GM12878 (cell line): ENCODE data around the gene NPAS2. TPM values are rescaled to one million over a fixed set of nuclear protein-coding genes. Genes with fewer than 3 reads are reported as not detected.

ENCODE experiments used
- ATAC-seq: fragments of 200-7000 bp; cut with Tn5 transposase; 3 replicates; pipeline ENCODE4 v1.9.1; 2020; ENCODE audit warnings: mild to moderate bottlenecking, moderate library complexity
- BruUV-seq: library from RNA; stranded (reverse); fragments of 400-500 nt; replicated peaks from 2 replicates; lab custom pipeline; 2021; lab: Mats Ljungman, UMichigan
- CTCF ChIA-PET: fragments of 300-600 bp; sonication (Branson Sonifier 250); formaldehyde crosslinking; extraction: SDS; loops from one replicate; lab custom pipeline; 2021; ENCODE audit warnings: inconsistent platforms; lab: Yijun Ruan, JAX
- POLR2A ChIA-PET: fragments of 350-600 bp; formaldehyde crosslinking; extraction: SDS; loops from one replicate; lab custom pipeline; 2021; ENCODE audit warnings: inconsistent platforms; lab: Charles Lee
- RAD21 ChIA-PET: fragments of 300-600 bp; sonication (Branson Sonifier 250); formaldehyde crosslinking; loops from one replicate; lab custom pipeline; 2023; ENCODE audit warnings: antibody characterized with exemption; ENCODE audit not compliant: unreplicated experiment; lab: Charles Lee
- SMC1A ChIA-PET: fragments of 300-600 bp; sonication (Branson Sonifier 250); formaldehyde crosslinking; loops from one replicate; lab custom pipeline; 2023; ENCODE audit not compliant: unreplicated experiment, uncharacterized antibody; lab: Charles Lee
- DNase-seq: peaks from one replicate; pipeline ENCODE4 v3.0.0-alpha.2; 2011; ENCODE audit warnings: low read depth, low spot score
- FAIRE-seq: peaks from 3 replicates; lab custom pipeline; 2011; peaks lifted over from hg19 to GRCh38; lab: Jason Lieb, UNC
- H2AFZ ChIP-seq: 2 replicates; pipeline ENCODE4 v1.6.0; 2011; ENCODE audit warnings: low read depth, low read length, control low read depth; ENCODE audit not compliant: control insufficient read depth
- H3K27ac ChIP-seq: 2 replicates; pipeline ENCODE4 v1.5.1; 2011; ENCODE audit warnings: control low read depth; ENCODE audit not compliant: control insufficient read depth, insufficient read depth
- H3K27me3 ChIP-seq, 2 experiments: replicated peaks in 1 of 2; 2 replicates each; pipeline versions ENCODE4 v1.6.0 to v1.6.1; 2011; ENCODE audit warnings: low read length in 1 of 2; ENCODE audit not compliant: control insufficient read depth in 2 of 2, insufficient read depth in 2 of 2
- H3K36me3 ChIP-seq, 2 experiments: 2 replicates each; pipeline ENCODE4 v1.5.1; 2011; ENCODE audit warnings: low read length in 1 of 2; ENCODE audit not compliant: control insufficient read depth in 2 of 2, insufficient read depth in 2 of 2
- H3K4me1 ChIP-seq: 2 replicates; pipeline ENCODE4 v1.6.1; 2011; ENCODE audit warnings: mild to moderate bottlenecking, low read length, moderate library complexity, mixed read lengths; ENCODE audit not compliant: control insufficient read depth, insufficient read depth
- H3K4me2 ChIP-seq: 2 replicates; pipeline ENCODE4 v1.6.0; 2011; ENCODE audit warnings: control low read depth; ENCODE audit not compliant: control insufficient read depth, insufficient read depth
- H3K4me3 ChIP-seq: fragments of 200-600 bp; sonication (generic); 2 replicates; pipeline ENCODE4 v1.5.1; 2016
- H3K79me2 ChIP-seq: 2 replicates; pipeline ENCODE4 v1.6.0; 2011; ENCODE audit warnings: low read length; ENCODE audit not compliant: control insufficient read depth, insufficient read depth
- H3K9ac ChIP-seq: 2 replicates; pipeline ENCODE4 v1.8.0; 2011; ENCODE audit warnings: low read length, control low read depth, mixed read lengths; ENCODE audit not compliant: control insufficient read depth, insufficient read depth
- H3K9me3 ChIP-seq: replicated peaks from 3 replicates; pipeline ENCODE4 v1.5.1; 2011; ENCODE audit warnings: mild to moderate bottlenecking, low read length; ENCODE audit not compliant: control insufficient read depth, insufficient read depth
- H4K20me1 ChIP-seq: 2 replicates; pipeline ENCODE4 v1.6.0; 2011; ENCODE audit not compliant: control insufficient read depth, insufficient read depth
- BCL11A ChIP-seq: IDR thresholded peaks from 2 replicates; pipeline ENCODE4 v1.6.1; 2011; ENCODE audit warnings: low read depth, low read length
- EGR1 ChIP-seq, 2 experiments: IDR thresholded peaks; 1 replicate in 1 of 2; 2 replicates in 1 of 2; pipeline ENCODE4 v1.6.1; 2011 to 2012; ENCODE audit warnings: low read depth in 2 of 2, low read length in 2 of 2, borderline replicate concordance in 1 of 2, mild to moderate bottlenecking in 1 of 2, moderate library complexity in 1 of 2
- EP300 ChIP-seq, 2 experiments: fragments of 150-350 bp in 1 of 2; IDR thresholded peaks; 2 replicates each; pipeline ENCODE4 v1.6.1; 2011 to 2012; ENCODE audit warnings: low read depth in 2 of 2, low read length in 2 of 2, borderline replicate concordance in 1 of 2, improper control_type of control experiment in 1 of 2, inconsistent platforms in 1 of 2; ENCODE audit not compliant: control insufficient read depth in 1 of 2
- POLR2A ChIP-seq: IDR thresholded peaks from 2 replicates; pipeline ENCODE4 v1.6.1; 2011; ENCODE audit warnings: low read depth, mild to moderate bottlenecking, low read length
- STAT3 ChIP-seq: IDR thresholded peaks from 2 replicates; pipeline ENCODE4 v1.6.1; 2011; ENCODE audit warnings: low read depth, low read length, improper control_type of control experiment
- WRNIP1 ChIP-seq: IDR thresholded peaks from 2 replicates; pipeline ENCODE4 v1.6.1; 2011; ENCODE audit warnings: low read depth, low read length, improper control_type of control experiment, borderline replicate concordance
- ZNF622 ChIP-seq: fragments of 450-650 bp; IDR thresholded peaks from 2 replicates; pipeline ENCODE4 v1.6.1; 2017; ENCODE audit warnings: mild to moderate bottlenecking, inconsistent platforms
- WGBS: methylation state at CpG from one replicate; pipeline ENCODE4 v1.1.6; 2016; ENCODE audit warnings: low lambda C conversion rate; ENCODE audit not compliant: insufficient replicate concordance, insufficient coverage; ENCODE audit errors: missing lambda C conversion rate; 5-methylcytosine and 5-hydroxymethylcytosine counted together
- in situ Hi-C: fragments of 300-500 bp; cut with MboI; formaldehyde crosslinking; loops from 9 replicates; pipeline ENCODE4 v1.14.3; 2018; ENCODE audit warnings: mixed read lengths
- intact Hi-C: fragments of 100-400 bp; cut with micrococcal nuclease; formaldehyde crosslinking; loops from one replicate; pipeline ENCODE4 v1.14.2; 2022; ENCODE audit not compliant: unreplicated experiment
- polyA plus RNA-seq, 11 experiments: library from polyadenylated mRNA; depleted of rRNA in 4 of 11; unstranded in 6 of 11; stranded (reverse) in 5 of 11; fragments of >200 nt; fragmentation: Nextera tagmentation in 4 of 11; fragmentation: Illumina TruSeq in 1 of 11; extraction: Ambion mirVana in 4 of 11; extraction: Trizol in 1 of 11; gene quantifications; 1 replicate in 1 of 11; 2 replicates in 10 of 11; pipeline versions ENCODE4 v1.2.1 to v1.2.3, GENCODE V29; 2011 to 2016; ENCODE audit warnings: inconsistent platforms in 2 of 11, missing spikeins in 2 of 11, low read depth in 1 of 11
- total RNA-seq, 4 experiments: library from RNA; depleted of rRNA in 3 of 4; stranded (reverse); fragments of >200 nt in 3 of 4; fragmentation: Illumina TruSeq in 1 of 4; extraction: Trizol in 1 of 4; gene quantifications; 2 replicates each; pipeline versions ENCODE4 v1.2.1 to v1.2.3, GENCODE V29; 2013 to 2021
- TF ChIP-seq, protein P1 (sequence below): fragments of 450-650 bp; IDR thresholded peaks from 2 replicates; pipeline ENCODE4 v1.6.1; 2017; ENCODE audit warnings: borderline replicate concordance
- TF ChIP-seq, protein P2 (sequence below): fragments of 450-650 bp; IDR thresholded peaks from 2 replicates; pipeline ENCODE4 v1.6.1; 2016; ENCODE audit warnings: mild to moderate bottlenecking
- TF ChIP-seq, protein P3 (sequence below): IDR thresholded peaks from 2 replicates; pipeline ENCODE4 v1.6.1; 2011; ENCODE audit warnings: borderline replicate concordance, low read depth, mild to moderate bottlenecking, moderate library complexity, mixed read lengths, low read length; ENCODE audit not compliant: insufficient read depth; ENCODE audit errors: extremely low read length
- TF ChIP-seq, protein P4 (sequence below): IDR thresholded peaks from 2 replicates; pipeline ENCODE4 v1.6.1; 2012; ENCODE audit warnings: low read depth, low read length, improper control_type of control experiment
- TF ChIP-seq, protein P5 (sequence below): fragments of 450-650 bp; IDR thresholded peaks from 2 replicates; pipeline ENCODE4 v1.6.1; 2016; ENCODE audit warnings: mild to moderate bottlenecking, moderate library complexity, borderline replicate concordance

NPAS2 gene
- total and polyA plus RNA-seq, 10 of the 15 experiments (the other 5 are each of a cell fraction or from before 2014, with no cell fraction given) = 0.08 TPM; not detected in 9

DNA sequence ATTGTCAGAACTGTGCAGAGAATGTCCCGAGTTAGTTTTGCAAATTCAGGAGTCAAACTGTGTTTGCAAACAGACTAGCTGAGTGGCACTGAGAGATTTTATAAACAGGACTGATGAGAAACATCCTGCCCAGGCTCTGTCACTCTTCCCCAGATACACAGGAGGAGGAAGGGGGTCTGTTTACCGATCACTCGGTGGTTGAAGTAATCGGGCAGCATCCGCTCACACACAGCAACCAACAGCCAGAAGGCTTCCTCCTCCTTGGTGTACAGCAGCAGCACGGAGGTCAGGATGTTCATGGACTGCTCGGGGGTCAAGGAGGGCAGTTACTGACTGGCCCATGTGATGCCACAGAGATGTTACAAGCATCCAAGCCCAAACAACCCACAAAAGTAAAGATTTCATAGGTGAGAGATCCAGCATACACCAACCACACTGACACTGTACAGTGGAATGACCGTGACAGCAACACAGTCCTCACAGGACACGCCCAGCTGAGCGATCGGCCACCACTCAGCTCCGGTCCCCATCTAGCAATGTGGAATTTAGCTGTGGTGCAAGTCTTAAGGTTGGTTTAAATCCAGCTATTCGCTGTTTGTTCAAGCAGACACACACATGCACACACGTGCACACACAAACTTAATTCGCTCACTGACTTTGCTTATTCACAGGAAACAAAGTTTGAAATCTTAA is 212.3 kb downstream of the NPAS2 start:
- ChIA-PET SMC1A (interaction anchor here (1.4 kb wide), 1 partner anchor 84 kb away, joined by 3 read pairs; no protein-coding TSS in a partner anchor), CTCF (interaction anchor here (0.7 to 2.1 kb wide), 5 partner anchors 13 to 173 kb away, joined by 3 to 7 read pairs (median 4); no protein-coding TSS in a partner anchor), RAD21 (interaction anchor here (1.6 kb wide), 1 partner anchor 20 kb away, joined by 4 read pairs; no protein-coding TSS in a partner anchor), POLR2A (interaction anchor here (0.5 kb wide), 1 partner anchor 32 kb away, joined by 3 read pairs; no protein-coding TSS in a partner anchor)
- WGBS = 45% methylated on average over 15 of the region's 15 CpGs
- in situ Hi-C loops = no loop called here
- no peak overlapping the region for H3K4me3 ChIP-seq
- no peaks in the 10 kb centered on the region for H3K9me3 ChIP-seq
- no peaks in the 10 kb centered on the region for H3K27me3 ChIP-seq
- no peaks in the 10 kb centered on the region for H4K20me1 ChIP-seq
- no peaks in the 10 kb centered on the region for H3K4me1 ChIP-seq
- no TSS peak for BruUV-seq
- H2AFZ ChIP-seq = no peak overlapping the region
- H3K36me3 ChIP-seq = no peaks in the 10 kb centered on the region; a peak in 2 of 4 replicates
- FAIRE-seq (no peak), DNase-seq (no peak), ATAC-seq (no peak)
- no peak overlapping the region for H3K27ac ChIP-seq
- H3K4me2 ChIP-seq = no peak overlapping the region
- no peaks in the 10 kb centered on the region for H3K79me2 ChIP-seq
- H3K9ac ChIP-seq = no peak overlapping the region
- intact Hi-C loops = no loop called here
- no peak for TF ChIP-seq ZNF622
- no peak for TF ChIP-seq POLR2A
- TF ChIP-seq, protein P1, sequence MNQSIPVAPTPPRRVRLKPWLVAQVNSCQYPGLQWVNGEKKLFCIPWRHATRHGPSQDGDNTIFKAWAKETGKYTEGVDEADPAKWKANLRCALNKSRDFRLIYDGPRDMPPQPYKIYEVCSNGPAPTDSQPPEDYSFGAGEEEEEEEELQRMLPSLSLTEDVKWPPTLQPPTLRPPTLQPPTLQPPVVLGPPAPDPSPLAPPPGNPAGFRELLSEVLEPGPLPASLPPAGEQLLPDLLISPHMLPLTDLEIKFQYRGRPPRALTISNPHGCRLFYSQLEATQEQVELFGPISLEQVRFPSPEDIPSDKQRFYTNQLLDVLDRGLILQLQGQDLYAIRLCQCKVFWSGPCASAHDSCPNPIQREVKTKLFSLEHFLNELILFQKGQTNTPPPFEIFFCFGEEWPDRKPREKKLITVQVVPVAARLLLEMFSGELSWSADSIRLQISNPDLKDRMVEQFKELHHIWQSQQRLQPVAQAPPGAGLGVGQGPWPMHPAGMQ = no peak
- no peak for TF ChIP-seq EGR1 (IDR thresholded peaks at IDR 0.05; ENCODE audit: borderline replicate concordance in 1 of 2, low read depth in 2 of 2, low read length in 2 of 2)
- no peak for TF ChIP-seq WRNIP1
- TF ChIP-seq EP300 (IDR thresholded peaks at IDR 0.05; ENCODE audit: borderline replicate concordance in 1 of 2, control insufficient read depth in 1 of 2, low read depth in 2 of 2, low read length in 2 of 2) = no peak
- no peak for TF ChIP-seq BCL11A
- TF ChIP-seq, protein P2, sequence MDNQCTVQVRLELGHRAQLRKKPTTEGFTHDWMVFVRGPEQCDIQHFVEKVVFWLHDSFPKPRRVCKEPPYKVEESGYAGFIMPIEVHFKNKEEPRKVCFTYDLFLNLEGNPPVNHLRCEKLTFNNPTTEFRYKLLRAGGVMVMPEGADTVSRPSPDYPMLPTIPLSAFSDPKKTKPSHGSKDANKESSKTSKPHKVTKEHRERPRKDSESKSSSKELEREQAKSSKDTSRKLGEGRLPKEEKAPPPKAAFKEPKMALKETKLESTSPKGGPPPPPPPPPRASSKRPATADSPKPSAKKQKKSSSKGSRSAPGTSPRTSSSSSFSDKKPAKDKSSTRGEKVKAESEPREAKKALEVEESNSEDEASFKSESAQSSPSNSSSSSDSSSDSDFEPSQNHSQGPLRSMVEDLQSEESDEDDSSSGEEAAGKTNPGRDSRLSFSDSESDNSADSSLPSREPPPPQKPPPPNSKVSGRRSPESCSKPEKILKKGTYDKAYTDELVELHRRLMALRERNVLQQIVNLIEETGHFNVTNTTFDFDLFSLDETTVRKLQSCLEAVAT = no peak
- TF ChIP-seq, protein P3, sequence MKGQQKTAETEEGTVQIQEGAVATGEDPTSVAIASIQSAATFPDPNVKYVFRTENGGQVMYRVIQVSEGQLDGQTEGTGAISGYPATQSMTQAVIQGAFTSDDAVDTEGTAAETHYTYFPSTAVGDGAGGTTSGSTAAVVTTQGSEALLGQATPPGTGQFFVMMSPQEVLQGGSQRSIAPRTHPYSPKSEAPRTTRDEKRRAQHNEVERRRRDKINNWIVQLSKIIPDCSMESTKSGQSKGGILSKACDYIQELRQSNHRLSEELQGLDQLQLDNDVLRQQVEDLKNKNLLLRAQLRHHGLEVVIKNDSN = no peak
- TF ChIP-seq, protein P4, sequence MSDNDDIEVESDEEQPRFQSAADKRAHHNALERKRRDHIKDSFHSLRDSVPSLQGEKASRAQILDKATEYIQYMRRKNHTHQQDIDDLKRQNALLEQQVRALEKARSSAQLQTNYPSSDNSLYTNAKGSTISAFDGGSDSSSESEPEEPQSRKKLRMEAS = no peak
- TF ChIP-seq, protein P5, sequence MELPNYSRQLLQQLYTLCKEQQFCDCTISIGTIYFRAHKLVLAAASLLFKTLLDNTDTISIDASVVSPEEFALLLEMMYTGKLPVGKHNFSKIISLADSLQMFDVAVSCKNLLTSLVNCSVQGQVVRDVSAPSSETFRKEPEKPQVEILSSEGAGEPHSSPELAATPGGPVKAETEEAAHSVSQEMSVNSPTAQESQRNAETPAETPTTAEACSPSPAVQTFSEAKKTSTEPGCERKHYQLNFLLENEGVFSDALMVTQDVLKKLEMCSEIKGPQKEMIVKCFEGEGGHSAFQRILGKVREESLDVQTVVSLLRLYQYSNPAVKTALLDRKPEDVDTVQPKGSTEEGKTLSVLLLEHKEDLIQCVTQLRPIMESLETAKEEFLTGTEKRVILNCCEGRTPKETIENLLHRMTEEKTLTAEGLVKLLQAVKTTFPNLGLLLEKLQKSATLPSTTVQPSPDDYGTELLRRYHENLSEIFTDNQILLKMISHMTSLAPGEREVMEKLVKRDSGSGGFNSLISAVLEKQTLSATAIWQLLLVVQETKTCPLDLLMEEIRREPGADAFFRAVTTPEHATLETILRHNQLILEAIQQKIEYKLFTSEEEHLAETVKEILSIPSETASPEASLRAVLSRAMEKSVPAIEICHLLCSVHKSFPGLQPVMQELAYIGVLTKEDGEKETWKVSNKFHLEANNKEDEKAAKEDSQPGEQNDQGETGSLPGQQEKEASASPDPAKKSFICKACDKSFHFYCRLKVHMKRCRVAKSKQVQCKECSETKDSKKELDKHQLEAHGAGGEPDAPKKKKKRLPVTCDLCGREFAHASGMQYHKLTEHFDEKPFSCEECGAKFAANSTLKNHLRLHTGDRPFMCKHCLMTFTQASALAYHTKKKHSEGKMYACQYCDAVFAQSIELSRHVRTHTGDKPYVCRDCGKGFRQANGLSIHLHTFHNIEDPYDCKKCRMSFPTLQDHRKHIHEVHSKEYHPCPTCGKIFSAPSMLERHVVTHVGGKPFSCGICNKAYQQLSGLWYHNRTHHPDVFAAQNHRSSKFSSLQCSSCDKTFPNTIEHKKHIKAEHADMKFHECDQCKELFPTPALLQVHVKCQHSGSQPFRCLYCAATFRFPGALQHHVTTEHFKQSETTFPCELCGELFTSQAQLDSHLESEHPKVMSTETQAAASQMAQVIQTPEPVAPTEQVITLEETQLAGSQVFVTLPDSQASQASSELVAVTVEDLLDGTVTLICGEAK = no peak
- TF ChIP-seq STAT3 = no peak
